Astrocyte (in vitro differentiated cells and primary cell): ENCODE results near the gene EXOC6B. TPM values are rescaled to one million over a fixed set of nuclear protein-coding genes. Genes with fewer than 3 reads are reported as not detected.
A peak's percentile ranks its signal among the peaks of the same experiment; 100 is the strongest.

Source experiments
- DNase-seq: peaks from one replicate; pipeline ENCODE4 v3.0.0-alpha.2; 2010; ENCODE audit warnings: low read depth
- FAIRE-seq: peaks from 2 replicates; lab custom pipeline; 2011; peaks lifted over from hg19 to GRCh38; lab: Jason Lieb, UNC
- H2AFZ ChIP-seq: 2 replicates; pipeline ENCODE4 v1.6.0; 2012; ENCODE audit warnings: low read depth, low read length, inconsistent platforms
- H3K27ac ChIP-seq: 2 replicates; pipeline ENCODE4 v1.5.1; 2011; ENCODE audit warnings: low read depth, low read length, inconsistent platforms
- H3K27me3 ChIP-seq: 2 replicates; pipeline ENCODE4 v1.6.0; 2011; ENCODE audit warnings: low read length, inconsistent platforms; ENCODE audit not compliant: insufficient read depth
- H3K36me3 ChIP-seq: 2 replicates; pipeline ENCODE4 v1.5.1; 2011; ENCODE audit warnings: low read length, inconsistent platforms; ENCODE audit not compliant: insufficient read depth
- H3K4me1 ChIP-seq: 2 replicates; pipeline ENCODE4 v1.5.1; 2011; ENCODE audit warnings: low read length, inconsistent platforms; ENCODE audit not compliant: insufficient read depth
- H3K4me2 ChIP-seq: 2 replicates; pipeline ENCODE4 v1.6.0; 2012; ENCODE audit warnings: low read length, inconsistent platforms
- H3K4me3 ChIP-seq: 2 replicates; pipeline ENCODE4 v1.5.1; 2011; ENCODE audit warnings: low read depth, mild to moderate bottlenecking, low read length, inconsistent platforms; ENCODE audit not compliant: insufficient read depth
- H3K79me2 ChIP-seq: 2 replicates; pipeline ENCODE4 v1.6.0; 2012; ENCODE audit warnings: mild to moderate bottlenecking, low read length, inconsistent platforms; ENCODE audit not compliant: insufficient read depth
- H3K9ac ChIP-seq: 2 replicates; pipeline ENCODE4 v1.6.0; 2012; ENCODE audit warnings: mild to moderate bottlenecking, low read length, inconsistent platforms
- H3K9me3 ChIP-seq: 2 replicates; pipeline ENCODE4 v1.5.1; 2012; ENCODE audit warnings: low read depth, mild to moderate bottlenecking, low read length, inconsistent platforms; ENCODE audit not compliant: insufficient read depth
- H4K20me1 ChIP-seq: 2 replicates; pipeline ENCODE4 v1.6.0; 2012; ENCODE audit warnings: low read length, inconsistent platforms; ENCODE audit not compliant: insufficient read depth
- H3K27ac Mint-ChIP-seq: one replicate; pipeline ENCODE4 v1.8.0; 2021; ENCODE audit warnings: mild to moderate bottlenecking, mixed read lengths; ENCODE audit not compliant: unreplicated experiment
- H3K27me3 Mint-ChIP-seq: one replicate; pipeline ENCODE4 v1.8.0; 2021; ENCODE audit warnings: low read depth, mixed read lengths; ENCODE audit not compliant: unreplicated experiment
- H3K36me3 Mint-ChIP-seq: one replicate; pipeline ENCODE4 v1.8.0; 2021; ENCODE audit warnings: low read depth, mixed read lengths; ENCODE audit not compliant: unreplicated experiment
- H3K4me1 Mint-ChIP-seq: one replicate; pipeline ENCODE4 v1.8.0; 2021; ENCODE audit warnings: low read depth, mixed read lengths; ENCODE audit not compliant: unreplicated experiment
- H3K4me3 Mint-ChIP-seq: one replicate; pipeline ENCODE4 v1.8.0; 2021; ENCODE audit warnings: mild to moderate bottlenecking, moderate library complexity, mixed read lengths; ENCODE audit not compliant: unreplicated experiment
- H3K9me3 Mint-ChIP-seq: one replicate; pipeline ENCODE4 v1.8.0; 2021; ENCODE audit warnings: mild to moderate bottlenecking, mixed read lengths; ENCODE audit not compliant: unreplicated experiment
- CTCF ChIP-seq: IDR thresholded peaks from 2 replicates; pipeline ENCODE4 v1.5.1; 2011; ENCODE audit warnings: low read depth, mild to moderate bottlenecking, inconsistent platforms, low read length, moderate library complexity; ENCODE audit not compliant: insufficient read depth
- EZH2 ChIP-seq: IDR thresholded peaks from 2 replicates; pipeline ENCODE4 v1.6.1; 2012; ENCODE audit warnings: mild to moderate bottlenecking, low read length, inconsistent platforms; ENCODE audit not compliant: insufficient read depth
- total RNA-seq: library from RNA; stranded (reverse); gene quantifications from 2 replicates; pipeline ENCODE4 v1.2.1, GENCODE V29; 2021

EXOC6B gene
- total RNA-seq, 1 donor from 2014 or later = 31.8 TPM

DNA sequence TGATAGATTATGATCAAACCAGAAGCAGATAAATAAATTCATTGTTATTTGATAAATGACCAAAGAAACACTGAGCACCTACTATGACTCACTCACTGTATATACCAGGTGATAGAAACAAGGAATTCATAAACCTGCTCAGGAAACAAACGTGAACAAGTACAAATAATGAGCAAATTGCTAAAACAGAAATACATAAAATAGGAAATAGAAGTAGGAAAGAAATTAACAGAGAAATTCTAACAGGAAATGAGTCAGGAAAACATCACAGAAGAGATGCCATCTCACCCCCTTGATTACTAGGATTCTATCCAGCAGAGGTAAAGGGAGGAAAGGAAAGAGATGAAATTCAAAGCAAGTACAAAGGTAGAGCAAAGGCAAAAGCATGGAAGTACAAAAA, 31.3 kb downstream of the EXOC6B start:
- Histone ChIP-seq H3K9ac (no peak overlapping the region), H3K4me2 (peak overlapping the region; percentile 16), H3K4me3 (no peak overlapping the region), H3K27ac (no peak overlapping the region), H3K9me3 (no peaks in the 10 kb centered on the region), H3K4me1 (peaks cover 5% of the 10 kb centered on the region), H2AFZ (no peak overlapping the region), H4K20me1 (peaks cover 6% of the 10 kb centered on the region), H3K27me3 (no peaks in the 10 kb centered on the region), H3K36me3 (no peaks in the 10 kb centered on the region), H3K79me2 (peaks cover 5% of the 10 kb centered on the region)
- H3K27ac Mint-ChIP-seq = peak overlapping the region; percentile 53
- no peaks in the 10 kb centered on the region for H3K27me3 Mint-ChIP-seq
- no peaks in the 10 kb centered on the region for H3K36me3 Mint-ChIP-seq
- peaks cover 13% of the 10 kb centered on the region for H3K4me1 Mint-ChIP-seq
- DNase-seq = no peak
- FAIRE-seq = no peak
- H3K9me3 Mint-ChIP-seq = no peaks in the 10 kb centered on the region
- H3K4me3 Mint-ChIP-seq = no peak overlapping the region
- no peak for TF ChIP-seq EZH2
- TF ChIP-seq CTCF = no peak

- H3K4me3 Mint-ChIP-seq = no peak overlapping the region
- Histone ChIP-seq H3K79me2 (peaks cover 5% of the 10 kb centered on the region), H3K9me3 (no peaks in the 10 kb centered on the region), H4K20me1 (peaks cover 6% of the 10 kb centered on the region), H3K4me2 (no peak overlapping the region), H3K4me3 (no peak overlapping the region), H3K9ac (no peak overlapping the region), H3K36me3 (no peaks in the 10 kb centered on the region), H2AFZ (no peak overlapping the region), H3K27me3 (no peaks in the 10 kb centered on the region), H3K27ac (no peak overlapping the region), H3K4me1 (peaks cover 6% of the 10 kb centered on the region)
- H3K36me3 Mint-ChIP-seq = no peaks in the 10 kb centered on the region
- peak; percentile 30 for DNase-seq
- peak; percentile 71 for FAIRE-seq
- peaks cover 18% of the 10 kb centered on the region for H3K4me1 Mint-ChIP-seq
- TF ChIP-seq EZH2 (no peak), CTCF (no peak)
- no peaks in the 10 kb centered on the region for H3K27me3 Mint-ChIP-seq
- no peaks in the 10 kb centered on the region for H3K9me3 Mint-ChIP-seq
- no peak overlapping the region for H3K27ac Mint-ChIP-seq
Observed at GRCh38 chr2:72793798-72794440, 31.9 kb downstream of the EXOC6B start.

DNA sequence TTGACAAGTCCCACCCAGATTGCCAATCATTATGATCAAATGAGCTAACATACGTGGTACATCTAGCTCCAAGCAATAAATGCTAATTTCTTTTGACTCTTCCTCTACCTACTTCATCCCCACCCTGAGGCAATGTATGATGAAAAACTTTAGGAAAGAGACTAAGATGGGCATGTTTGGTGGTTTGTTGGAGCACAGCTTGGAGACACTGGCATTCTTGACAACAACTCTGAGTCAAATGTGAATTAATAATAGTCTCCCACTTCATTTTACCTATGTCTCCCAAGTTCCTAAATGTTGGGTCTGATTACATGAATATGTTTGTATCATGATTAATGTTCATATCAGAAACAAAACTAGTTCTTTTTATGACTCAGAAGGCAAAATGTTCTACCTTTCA, 36.6 kb downstream of the EXOC6B start:
- Histone ChIP-seq H3K36me3 (no peaks in the 10 kb centered on the region), H3K4me1 (peaks cover 5% of the 10 kb centered on the region), H2AFZ (no peak overlapping the region), H3K79me2 (peaks cover 8% of the 10 kb centered on the region), H3K4me3 (no peak overlapping the region), H4K20me1 (peaks cover 3% of the 10 kb centered on the region), H3K27me3 (no peaks in the 10 kb centered on the region), H3K9ac (no peak overlapping the region), H3K4me2 (peak overlapping the region; percentile 8), H3K27ac (no peak overlapping the region), H3K9me3 (no peaks in the 10 kb centered on the region)
- no peak for DNase-seq
- Mint-ChIP-seq H3K4me3 (no peak overlapping the region), H3K27ac (no peak overlapping the region), H3K36me3 (peaks cover 7% of the 10 kb centered on the region), H3K27me3 (no peaks in the 10 kb centered on the region), H3K4me1 (peaks cover 15% of the 10 kb centered on the region), H3K9me3 (peaks cover 2% of the 10 kb centered on the region)
- no peak for FAIRE-seq
- TF ChIP-seq CTCF (no peak), EZH2 (no peak)
